Muscle of arm (tissue), 12 donors: ENCODE data around the gene SFXN1. TPM values are rescaled to one million over a fixed set of nuclear protein-coding genes. Genes with fewer than 3 reads are reported as not detected.

Source experiments
- DNase-seq: peaks from one replicate; pipeline ENCODE4 v3.0.0-alpha.2; 2013
- polyA plus RNA-seq, 12 donors: library from polyadenylated mRNA; unstranded; fragments of 120-200 nt; gene quantifications; one replicate each; pipeline ENCODE4 v1.2.1, GENCODE V29; 2013; ENCODE audit not compliant: insufficient read length in 12 of 12

SFXN1 gene
- polyA plus RNA-seq, 12 donors, result 18.0 to 33.7 (median 21.4) TPM; not detected in 1

GRCh38 chr5:175569701-175570100 is 91.3 kb downstream of the SFXN1 start:
- no peak for DNase-seq

- no peak for DNase-seq
Observed at GRCh38 chr5:175572886-175573285, 94.5 kb downstream of the SFXN1 start.

- no peak for DNase-seq
Observed at GRCh38 chr5:175573493-175574269, 95.3 kb downstream of the SFXN1 start.

- no peak for DNase-seq
Observed at GRCh38 chr5:175575301-175575700, 96.9 kb downstream of the SFXN1 start.

GRCh38 chr5:175576096-175576495 is 97.7 kb downstream of the SFXN1 start:
- no peak for DNase-seq

- DNase-seq, result no peak
Observed at GRCh38 chr5:175576591-175576990, 98.2 kb downstream of the SFXN1 start.

Other genes starting within 250 kb of the SFXN1 start
- 1 to 10 TPM in 1 of 12 donors, under 1 TPM in 5, not detected in 6; 0.04 to 1.2 (median 0.13) TPM for gene DRD1, start 34.4 kb upstream of the SFXN1 start, polyA plus RNA-seq
- 1 to 10 TPM in 3 of 12 donors, under 1 TPM in 7, not detected in 2; 0.67 to 2.9 (median 0.95) TPM for gene HRH2, start 179.5 kb downstream of the SFXN1 start, polyA plus RNA-seq